HCT116 (cell line): ENCODE data around the gene DVL1. TPM values are rescaled to one million over a fixed set of nuclear protein-coding genes. Genes with fewer than 3 reads are reported as not detected.

ENCODE experiments used
- ATAC-seq: fragments of 200-7000 bp; cut with Tn5 transposase; 2 replicates; pipeline ENCODE4 v1.9.1; 2020; ENCODE audit warnings: mild to moderate bottlenecking, moderate library complexity
- BruUV-seq: library from RNA; stranded (reverse); fragments of 400-500 nt; replicated peaks from 2 replicates; lab custom pipeline; 2021; lab: Mats Ljungman, UMichigan
- CTCF ChIA-PET: fragments of 300-600 bp; sonication (Branson Sonifier 250); formaldehyde crosslinking; loops from one replicate; lab custom pipeline; 2021; ENCODE audit warnings: antibody characterized with exemption; lab: Charles Lee
- POLR2A ChIA-PET: fragments of 300-600, 350-600 bp; sonication (Branson Sonifier 250); formaldehyde crosslinking; loops from one replicate; lab custom pipeline; 2021; ENCODE audit warnings: antibody characterized with exemption; lab: Charles Lee
- RAD21 ChIA-PET, 2 experiments: fragments of 300-600 bp; sonication (Branson Sonifier 250); formaldehyde crosslinking; loops; one replicate each; lab custom pipeline; 2023; ENCODE audit warnings: low total read pairs in 2 of 2; ENCODE audit not compliant: uncharacterized antibody in 2 of 2, unreplicated experiment in 2 of 2, low non-redundant PET in 1 of 2; lab: Charles Lee
- DNase-seq: peaks from one replicate; pipeline ENCODE4 v3.0.0-alpha.2; 2010; ENCODE audit warnings: low read depth, low spot score
- H2AFZ ChIP-seq: fragments of 200-600 bp; shearing (Covaris generic), sonication (generic); 2 replicates; pipeline ENCODE4 v1.6.1; 2017; ENCODE audit warnings: low read depth, mixed run types, mixed read lengths, antibody characterized with exemption, low read length; ENCODE audit not compliant: poor library complexity, severe bottlenecking
- H3K27ac ChIP-seq: 2 replicates; pipeline ENCODE4 v1.5.1; 2012; ENCODE audit warnings: low read depth, low read length
- H3K27me3 ChIP-seq: fragments of 200-600 bp; sonication (generic); 2 replicates; pipeline ENCODE4 v1.6.1; 2016; ENCODE audit warnings: mixed run types, low read length, mixed read lengths; ENCODE audit not compliant: insufficient read depth
- H3K36me3 ChIP-seq, 2 experiments: fragments of 200-500 bp in 1 of 2; fragments of 200-600 bp in 1 of 2; sonication (Bioruptor generic) in 1 of 2; sonication (generic) in 1 of 2; 2 replicates each; pipeline versions ENCODE4 v1.5.1 to v1.6.1; 2014 to 2016; ENCODE audit warnings: low read length in 2 of 2, inconsistent platforms in 1 of 2, mixed read lengths in 1 of 2, mixed run types in 1 of 2; ENCODE audit not compliant: insufficient read depth in 2 of 2, control insufficient read depth in 1 of 2
- H3K4me1 ChIP-seq, 2 experiments: fragments of 200-600 bp in 1 of 2; sonication (generic) in 1 of 2; 2 replicates each; pipeline versions ENCODE4 v1.5.1 to v1.6.1; 2012 to 2017; ENCODE audit warnings: low read length in 2 of 2, inconsistent platforms in 1 of 2, mild to moderate bottlenecking in 1 of 2, mixed read lengths in 1 of 2, mixed run types in 1 of 2, moderate library complexity in 1 of 2; ENCODE audit not compliant: insufficient read depth in 2 of 2, control insufficient read depth in 1 of 2
- H3K4me2 ChIP-seq: fragments of 200-600 bp; sonication (generic); 2 replicates; pipeline ENCODE4 v1.6.1; 2017; ENCODE audit warnings: mixed run types, low read length, mixed read lengths
- H3K4me3 ChIP-seq, 2 experiments: fragments of 200-600 bp in 1 of 2; sonication (generic) in 1 of 2; replicated peaks in 1 of 2; 2 replicates each; pipeline ENCODE4 v1.5.1; 2011 to 2016; ENCODE audit warnings: low read length in 2 of 2, control low read depth in 1 of 2, low read depth in 1 of 2, mild to moderate bottlenecking in 1 of 2, mixed read lengths in 1 of 2, mixed run types in 1 of 2
- H3K79me2 ChIP-seq: fragments of 200-600 bp; sonication (generic); 2 replicates; pipeline ENCODE4 v1.6.1; 2017; ENCODE audit warnings: mild to moderate bottlenecking, mixed run types, low read length, moderate library complexity, mixed read lengths; ENCODE audit not compliant: insufficient read depth
- H3K9ac ChIP-seq: fragments of 200-600 bp; sonication (generic); 2 replicates; pipeline ENCODE4 v1.6.1; 2016; ENCODE audit warnings: low read length, mixed read lengths
- H3K9me2 ChIP-seq: fragments of 200-600 bp; sonication (generic), shearing (Covaris generic); 2 replicates; pipeline ENCODE4 v1.6.1; 2017; ENCODE audit warnings: mixed run types, mild to moderate bottlenecking, moderate library complexity; ENCODE audit not compliant: insufficient read depth
- H3K9me3 ChIP-seq, 2 experiments: fragments of 200-500 bp in 1 of 2; fragments of 200-600 bp in 1 of 2; sonication (Bioruptor generic) in 1 of 2; sonication (generic) in 1 of 2; 2 replicates each; pipeline ENCODE4 v1.6.1; 2014 to 2017; ENCODE audit warnings: low read length in 2 of 2, mixed read lengths in 2 of 2, inconsistent platforms in 1 of 2, low read depth in 1 of 2, mild to moderate bottlenecking in 1 of 2, mixed run types in 1 of 2, moderate library complexity in 1 of 2; ENCODE audit not compliant: control insufficient read depth in 1 of 2, insufficient read depth in 1 of 2
- H4K20me1 ChIP-seq: fragments of 200-600 bp; sonication (generic), shearing (Covaris generic); 2 replicates; pipeline ENCODE4 v1.6.1; 2017; ENCODE audit warnings: mixed run types, mild to moderate bottlenecking, moderate library complexity; ENCODE audit not compliant: insufficient read depth
- ATF3 ChIP-seq: IDR thresholded peaks from 2 replicates; pipeline ENCODE4 v1.6.1; 2012
- CBX3 ChIP-seq: IDR thresholded peaks from 2 replicates; pipeline ENCODE4 v1.6.1; 2012; ENCODE audit warnings: low read depth
- EGR1 ChIP-seq: IDR thresholded peaks from 2 replicates; pipeline ENCODE4 v1.6.1; 2012; ENCODE audit warnings: low read depth
- ELF1 ChIP-seq: IDR thresholded peaks from 2 replicates; pipeline ENCODE4 v1.6.1; 2012; ENCODE audit warnings: low read depth, borderline replicate concordance
- EZH2 ChIP-seq: fragments of 200-600 bp; sonication (generic); IDR thresholded peaks from 2 replicates; pipeline ENCODE4 v1.6.1; 2017; ENCODE audit warnings: antibody characterized with exemption, mixed run types
- EZH2phosphoT487 ChIP-seq: fragments of 200-600 bp; IDR thresholded peaks from 2 replicates; pipeline ENCODE4 v1.6.1; 2018; ENCODE audit warnings: antibody characterized with exemption, borderline replicate concordance
- FOSL1 ChIP-seq: IDR thresholded peaks from 2 replicates; pipeline ENCODE4 v1.6.1; 2012; ENCODE audit warnings: low read depth
- POLR2A ChIP-seq: IDR thresholded peaks from 2 replicates; pipeline ENCODE4 v1.7.0; 2011; ENCODE audit warnings: borderline replicate concordance; ENCODE audit not compliant: insufficient read depth, insufficient read length; ENCODE audit errors: extremely low read depth
- POLR2AphosphoS5 ChIP-seq: IDR thresholded peaks from 2 replicates; pipeline ENCODE4 v1.6.1; 2011; ENCODE audit warnings: mild to moderate bottlenecking, low read depth, low read length, moderate library complexity
- RAD21 ChIP-seq: IDR thresholded peaks from 2 replicates; pipeline ENCODE4 v1.6.1; 2012; ENCODE audit warnings: low read depth, mild to moderate bottlenecking
- REST ChIP-seq: IDR thresholded peaks from 2 replicates; pipeline ENCODE4 v1.6.1; 2012; ENCODE audit warnings: low read depth
- SIN3A ChIP-seq: IDR thresholded peaks from 2 replicates; pipeline ENCODE4 v1.6.1; 2012; ENCODE audit warnings: low read depth
- SP1 ChIP-seq: IDR thresholded peaks from 2 replicates; pipeline ENCODE4 v1.6.1; 2012; ENCODE audit warnings: low read depth
- SRF ChIP-seq: IDR thresholded peaks from 2 replicates; pipeline ENCODE4 v1.6.1; 2012; ENCODE audit warnings: low read depth
- TCF7L2 ChIP-seq: IDR thresholded peaks from 2 replicates; pipeline ENCODE4 v1.7.0; 2011; ENCODE audit warnings: borderline replicate concordance, inconsistent platforms; ENCODE audit not compliant: insufficient read depth, insufficient read length; ENCODE audit errors: extremely low read depth
- ZBTB33 ChIP-seq: IDR thresholded peaks from 2 replicates; pipeline ENCODE4 v1.6.1; 2011; ENCODE audit warnings: mild to moderate bottlenecking, low read length, moderate library complexity; ENCODE audit not compliant: insufficient replicate concordance; ENCODE audit errors: extremely low read depth
- ZFX ChIP-seq: fragments of 450-650 bp; IDR thresholded peaks from 2 replicates; pipeline ENCODE4 v1.6.1; 2017
- intact Hi-C: fragments of 100-400 bp; cut with micrococcal nuclease; formaldehyde crosslinking; loops from 2 replicates; pipeline ENCODE4 v1.10.0; 2022
- total RNA-seq: library from RNA; stranded (reverse); gene quantifications from one replicate; pipeline ENCODE4 v1.2.1, GENCODE V29; 2021; ENCODE audit not compliant: unreplicated experiment

DVL1 gene
- total RNA-seq, 1 experiment from 2014 or later: 160 TPM

GRCh38 chr1:1328254-1328653, 21.0 kb downstream of the DVL1 start (continued):
- TF ChIP-seq TCF7L2 (no peak), RAD21 (no peak), SIN3A (no peak), ZFX (no peak), POLR2A (no peak), SP1 (no peak), ELF1 (no peak), ZBTB33 (no peak)

- ChIA-PET CTCF (no interaction called here), POLR2A (no interaction called here), RAD21 (no interaction called here)
- BruUV-seq: no TSS peak
- Histone ChIP-seq H3K79me2 (peaks cover 35% of the 10 kb centered on the region), H3K4me2 (no peak overlapping the region), H3K36me3 (no peaks in the 10 kb centered on the region; a peak in 1 of 4 replicates), H3K9me3 (no peaks in the 10 kb centered on the region), H3K27ac (no peak overlapping the region), H3K4me1 (peaks cover 21 to 37% of the 10 kb centered on the region in 2 experiments), H4K20me1 (no peaks in the 10 kb centered on the region), H3K9ac (no peak overlapping the region), H2AFZ (no peak overlapping the region), H3K27me3 (no peaks in the 10 kb centered on the region), H3K9me2 (no peaks in the 10 kb centered on the region), H3K4me3 (no peak overlapping the region)
- intact Hi-C loops: no loop called here
- ATAC-seq: no peak
- no peak for DNase-seq
- TF ChIP-seq EZH2phosphoT487 (no peak), ZBTB33 (no peak), CBX3 (no peak), SRF (no peak), ATF3 (no peak), RAD21 (no peak), SP1 (no peak), POLR2AphosphoS5 (no peak), REST (no peak), EGR1 (no peak), FOSL1 (no peak), EZH2 (no peak), TCF7L2 (no peak)
These were observed 21.9 kb downstream of the DVL1 start for GRCh38 chr1:1327291-1327690.
